Stomach (tissue), 9 donors: Measurements from ENCODE around the gene RNF224. TPM values are rescaled to one million over a fixed set of nuclear protein-coding genes. Genes with fewer than 3 reads are reported as not detected.
"Not testable (repeated sequence)": the region's sequence is repeated elsewhere in the genome, so short reads cannot be mapped to it uniquely, and the experiment has no call there.

Experiments used
- DNase-seq, 2 donors: peaks; one replicate each; pipeline versions ENCODE4 v3.0.0 to v3.0.0-alpha.2; 2013 to 2019
- H3K27ac ChIP-seq, 5 donors: fragments of 200-600 bp in 4 of 5; sonication (generic) in 4 of 5; one replicate each; pipeline ENCODE4 v1.5.1; 2013 to 2019; ENCODE audit warnings: mild to moderate bottlenecking in 1 of 5, moderate library complexity in 1 of 5
- H3K27me3 ChIP-seq, 3 donors: fragments of 200-600 bp; sonication (generic); one replicate each; pipeline ENCODE4 v1.5.1; 2017 to 2019; ENCODE audit warnings: mixed run types in 1 of 3
- H3K36me3 ChIP-seq, 4 donors: fragments of 200-600 bp; sonication (generic); 1 replicate in 3 of 4; 2 replicates in 1 of 4; pipeline ENCODE4 v1.5.1; 2016 to 2019
- H3K4me1 ChIP-seq, 4 donors: fragments of 200-600 bp; sonication (generic); one replicate each; pipeline ENCODE4 v1.5.1; 2016 to 2019
- H3K4me3 ChIP-seq, 4 donors: fragments of 200-600 bp; sonication (generic) in 3 of 4; one replicate each; pipeline ENCODE4 v1.5.1; 2016 to 2019; ENCODE audit warnings: mild to moderate bottlenecking in 1 of 4
- H3K9me3 ChIP-seq, 4 donors: fragments of 200-600 bp; sonication (generic); one replicate each; pipeline ENCODE4 v1.5.1; 2016 to 2019
- CTCF ChIP-seq, 7 experiments: fragments of 450-650 bp in 4 of 7; fragments of 200-600 bp in 3 of 7; sonication (generic) in 3 of 7; IDR thresholded peaks; one replicate each; pipeline ENCODE4 v1.5.1; 2016 to 2019; ENCODE audit warnings: antibody characterized with exemption in 7 of 7, control low read depth in 2 of 7, mild to moderate bottlenecking in 1 of 7
- EP300 ChIP-seq: sonication (generic); formaldehyde crosslinking; IDR thresholded peaks from one replicate; pipeline ENCODE4 v1.6.1; 2017; ENCODE audit warnings: antibody characterized with exemption
- POLR2A ChIP-seq, 4 donors: fragments of 450-650 bp; IDR thresholded peaks; one replicate each; pipeline ENCODE4 v1.6.1; 2016; ENCODE audit warnings: antibody characterized with exemption in 4 of 4, control low read depth in 2 of 4, mild to moderate bottlenecking in 1 of 4, moderate library complexity in 1 of 4
- POLR2AphosphoS5 ChIP-seq, 3 donors: sonication (generic); formaldehyde crosslinking; IDR thresholded peaks; one replicate each; pipeline ENCODE4 v1.6.1; 2016; ENCODE audit warnings: antibody characterized with exemption in 3 of 3
- WGBS, 5 donors: extraction: QIAGEN DNeasy Blood & Tissue Kit in 3 of 5; methylation state at CpG; one replicate each; pipeline versions ENCODE4 v1.1.5 to v1.1.7; 2013 to 2018; 5-methylcytosine and 5-hydroxymethylcytosine counted together
- intact Hi-C: fragments of 100-400 bp; cut with DNase I; formaldehyde crosslinking; loops from one replicate; pipeline ENCODE4 v1.15.1; 2023; ENCODE audit warnings: low total_unique reads
- polyA plus RNA-seq, 3 donors: library from polyadenylated mRNA; stranded (reverse); fragments of 200-250 nt; gene quantifications; one replicate each; pipeline ENCODE4 v1.2.3, GENCODE V29; 2013
- total RNA-seq, 5 donors: library from RNA; depleted of rRNA; stranded (reverse); fragments of >200 nt; gene quantifications; one replicate each; pipeline versions ENCODE4 v1.1.0 to v1.2.3, GENCODE V29; 2014 to 2016
- donor health status: healthy with polysubstance abuse.
- donor health status: Bipolar disorder and iron deficiency.
- donor health status: healthy.

The RNF224 gene
- total and polyA plus RNA-seq, 8 donors = 1.0 TPM; not detected in 7

GRCh38 chr9:137262173-137262908 is 35.0 kb downstream of the RNF224 start:
- H3K27ac ChIP-seq, H3K9me3 ChIP-seq, intact Hi-C loops, H3K27me3 ChIP-seq, H3K4me3 ChIP-seq: not testable (repeated sequence)
- Histone ChIP-seq H3K4me1 (peaks cover 0 to 28% (median 13%) of the 10 kb centered on the region in 4 donors), H3K36me3 (peaks cover 32 to 68% (median 62%) of the 10 kb centered on the region in 4 donors)
- 19 to 34% (median 28%) methylated on average over 14 to 15 of the region's 15 CpGs for WGBS, 5 donors
- peak in 5 of 7 experiments; percentile 12 to 56 (median 51) for TF ChIP-seq CTCF (IDR thresholded peaks at IDR 0.05)
- DNase-seq = peak; percentile 50 to 60

- Histone ChIP-seq H3K36me3 (peaks cover 36 to 69% (median 66%) of the 10 kb centered on the region in 4 donors), H3K27ac (no peak overlapping the region), H3K4me3 (no peak overlapping the region), H3K27me3 (no peaks in the 10 kb centered on the region), H3K9me3 (no peaks in the 10 kb centered on the region), H3K4me1 (peaks cover 2 to 28% (median 17%) of the 10 kb centered on the region in 4 donors)
- intact Hi-C loops = no loop called here
- TF ChIP-seq POLR2AphosphoS5 (IDR thresholded peaks at IDR 0.05) (no peak), EP300 (no peak), POLR2A (IDR thresholded peaks at IDR 0.05) (no peak), CTCF (IDR thresholded peaks at IDR 0.05) (no peak)
- 88 to 92% (median 90%) methylated on average over 24 of the region's 24 CpGs for WGBS, 5 donors
- DNase-seq = no peak
These were observed 35.6 kb downstream of the RNF224 start for GRCh38 chr9:137262909-137263285.

- Histone ChIP-seq H3K27ac (no peak overlapping the region), H3K4me1 (peaks cover 8 to 30% (median 23%) of the 10 kb centered on the region in 4 donors), H3K9me3 (no peaks in the 10 kb centered on the region), H3K4me3 (no peak overlapping the region), H3K27me3 (no peaks in the 10 kb centered on the region), H3K36me3 (peaks cover 36 to 70% (median 65%) of the 10 kb centered on the region in 4 donors)
- TF ChIP-seq EP300 (no peak), CTCF (IDR thresholded peaks at IDR 0.05) (no peak), POLR2AphosphoS5 (IDR thresholded peaks at IDR 0.05) (no peak), POLR2A (IDR thresholded peaks at IDR 0.05) (no peak)
- DNase-seq = no peak
- intact Hi-C loops = no loop called here
- WGBS, 5 donors = 80 to 92% (median 87%) methylated on average over 10 of the region's 10 CpGs
These were observed 36.2 kb downstream of the RNF224 start for GRCh38 chr9:137263506-137263905.

GRCh38 chr9:137264067-137264466 is 36.8 kb downstream of the RNF224 start:
- H3K36me3 ChIP-seq = peaks cover 34 to 69% (median 62%) of the 10 kb centered on the region in 4 donors
- H3K27ac ChIP-seq = no peak overlapping the region
- peaks cover 14 to 36% (median 29%) of the 10 kb centered on the region in 4 donors for H3K4me1 ChIP-seq
- H3K27me3 ChIP-seq = no peaks in the 10 kb centered on the region
- no peak overlapping the region for H3K4me3 ChIP-seq
- no peaks in the 10 kb centered on the region for H3K9me3 ChIP-seq
- TF ChIP-seq CTCF (IDR thresholded peaks at IDR 0.05) (no peak), EP300 (no peak), POLR2A (IDR thresholded peaks at IDR 0.05) (no peak), POLR2AphosphoS5 (IDR thresholded peaks at IDR 0.05) (no peak)
- intact Hi-C loops = no loop called here
- 91 to 97% (median 95%) methylated on average over 19 to 22 of the region's 22 CpGs for WGBS, 5 donors
- no peak for DNase-seq
